Omental fat pad (tissue), 4 donors: Measurements from ENCODE around the gene PKMYT1. TPM values are rescaled to one million over a fixed set of nuclear protein-coding genes. Genes with fewer than 3 reads are reported as not detected.

Source experiments
- ATAC-seq: fragments of 150-250 bp; one replicate; pipeline ENCODE4 v1.9.1; 2016; ENCODE audit warnings: mild to moderate bottlenecking, moderate library complexity; ENCODE audit not compliant: low FRiP score
- DNase-seq: peaks from one replicate; pipeline ENCODE4 v3.0.0-alpha.2; 2019; ENCODE audit warnings: low spot score
- CTCF ChIP-seq, 3 donors: fragments of 450-650 bp; IDR thresholded peaks; one replicate each; pipeline ENCODE4 v1.5.1; 2016 to 2017; ENCODE audit warnings: antibody characterized with exemption in 3 of 3, mild to moderate bottlenecking in 3 of 3, moderate library complexity in 2 of 3
- total RNA-seq, 4 donors: library from RNA; depleted of rRNA; stranded (reverse); fragments of >200 nt; gene quantifications; one replicate each; pipeline ENCODE4 v1.1.0, GENCODE V29; 2016

The PKMYT1 gene
- total RNA-seq, 4 donors from 2014 or later = 0.25 to 1.7 (median 0.79) TPM; not detected in 1

- DNase-seq (peak; percentile 64), ATAC-seq (peak; percentile 87)
- no peak for TF ChIP-seq CTCF (IDR thresholded peaks at IDR 0.05)
Measured at GRCh38 chr16:2968738-2969544, 11.3 kb downstream of the PKMYT1 start, which contains the start of gene PAQR4. Gene PAQR4, plus strand, starts transcription at chr16:2969348. Its CDS starts 327 bp downstream, at chr16:2969675.

GRCh38 chr16:2968368-2968737 lies 11.9 kb downstream of the PKMYT1 start:
- no peak for TF ChIP-seq CTCF (IDR thresholded peaks at IDR 0.05)
- ATAC-seq (no peak), DNase-seq (no peak)

- ATAC-seq (no peak), DNase-seq (no peak)
- TF ChIP-seq CTCF (IDR thresholded peaks at IDR 0.05) = no peak
Measured at GRCh38 chr16:2967721-2968161, 12.5 kb downstream of the PKMYT1 start.

- TF ChIP-seq CTCF (IDR thresholded peaks at IDR 0.05) = no peak
- no peak for ATAC-seq
- no peak for DNase-seq
Measured at GRCh38 chr16:2967211-2967631, 13.0 kb downstream of the PKMYT1 start.

GRCh38 chr16:2966808-2967191 lies 13.4 kb downstream of the PKMYT1 start:
- DNase-seq (no peak), ATAC-seq (no peak)
- TF ChIP-seq CTCF (IDR thresholded peaks at IDR 0.05) = no peak

- DNase-seq (no peak), ATAC-seq (no peak)
- TF ChIP-seq CTCF (IDR thresholded peaks at IDR 0.05) = no peak
Measured at GRCh38 chr16:2966043-2966807, 14.0 kb downstream of the PKMYT1 start.
